ENCODE data around the gene MRPS5.
"Not testable (repeated sequence)": the region's sequence is repeated elsewhere in the genome, so short reads cannot be mapped to it uniquely, and the experiment has no call there.

The MRPS5 gene

DNA sequence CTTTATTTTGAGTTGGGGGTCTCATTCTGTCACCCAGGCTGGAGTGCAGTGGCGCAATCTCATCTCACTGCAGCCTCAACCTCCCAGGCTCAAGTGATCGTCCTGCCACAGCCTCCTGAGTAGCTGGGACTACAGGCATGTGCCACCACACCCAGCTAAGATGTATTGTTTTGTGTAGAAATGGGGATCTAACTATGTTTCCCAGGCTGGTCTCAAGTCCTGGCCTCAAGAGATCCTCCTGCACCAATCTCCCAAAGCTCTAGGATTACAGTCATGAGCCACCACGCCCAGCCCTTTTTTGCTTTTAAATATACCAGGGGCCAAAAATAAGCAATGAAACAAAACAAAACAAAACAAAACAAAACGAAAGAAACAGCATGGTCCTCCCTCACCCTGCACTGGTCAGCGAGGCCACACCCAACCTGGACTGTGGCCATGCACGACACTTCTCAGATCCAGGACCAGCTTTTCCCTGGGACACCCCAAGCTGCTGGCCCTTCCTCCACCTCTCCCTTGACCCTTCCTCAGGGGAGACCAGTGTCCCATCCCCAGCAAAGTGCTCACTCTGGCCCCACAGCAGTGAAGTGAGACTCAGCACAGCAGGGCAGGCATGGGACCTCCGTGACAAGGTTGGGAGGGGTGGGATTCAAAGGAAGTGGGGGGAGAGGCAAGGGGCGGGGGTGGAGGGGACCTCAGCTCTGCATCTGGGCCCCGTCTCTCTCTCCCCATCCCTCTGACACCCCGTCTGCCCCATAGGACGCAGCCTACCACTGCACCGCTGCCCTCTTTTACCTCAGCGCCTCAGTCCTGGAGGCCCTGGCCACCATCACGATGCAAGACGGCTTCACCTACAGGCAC is 72.6 kb downstream of the MRPS5 start:
- no peak for DNase-seq (ENCODE audit: low read depth in 1 of 2, low spot score in 1 of 2)

DNA sequence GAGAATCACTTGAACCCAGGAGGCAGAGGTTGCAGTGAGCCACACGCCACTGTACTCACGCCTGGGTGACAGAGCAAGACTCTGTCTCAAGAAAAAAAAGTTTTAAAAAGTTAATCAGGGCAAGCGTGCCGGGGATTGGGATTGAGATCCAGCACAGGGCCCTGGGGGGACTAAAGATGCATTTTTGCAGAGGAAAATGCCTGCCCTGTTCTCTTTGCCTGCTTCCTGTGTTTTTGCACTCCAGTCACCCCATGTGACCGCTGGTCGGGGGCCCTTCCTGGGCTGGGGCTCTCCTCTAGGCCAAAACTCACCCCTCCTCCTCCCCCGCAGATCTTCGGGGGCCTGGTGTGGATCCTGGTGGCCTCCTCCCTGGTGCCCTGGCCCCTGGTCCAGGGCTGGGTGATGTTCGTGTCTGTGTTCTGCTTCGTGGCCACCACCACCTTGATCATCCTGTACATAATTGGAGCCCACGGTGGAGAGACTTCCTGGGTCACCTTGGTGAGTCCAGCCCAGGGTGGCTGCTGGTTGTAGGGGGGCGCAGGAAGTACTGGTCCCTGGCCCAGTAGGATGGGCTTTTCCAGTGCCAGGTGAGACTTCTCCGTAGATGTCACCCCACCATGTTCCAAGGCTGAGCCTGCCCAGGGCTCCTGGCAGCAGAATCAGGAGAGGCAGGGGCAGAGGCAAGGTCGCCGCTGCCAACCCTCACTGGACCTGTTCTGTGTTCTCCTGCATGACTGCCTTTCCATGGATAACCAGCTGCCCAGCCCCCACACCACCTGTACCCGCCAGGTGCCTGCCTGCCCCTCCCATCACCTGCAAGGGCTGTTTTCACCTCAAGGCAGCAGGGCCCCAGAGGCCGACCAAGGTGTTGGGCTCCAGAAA is 73.7 kb downstream of the MRPS5 start:
- DNase-seq (ENCODE audit: low read depth in 1 of 2, low spot score in 1 of 2): no peak

DNA sequence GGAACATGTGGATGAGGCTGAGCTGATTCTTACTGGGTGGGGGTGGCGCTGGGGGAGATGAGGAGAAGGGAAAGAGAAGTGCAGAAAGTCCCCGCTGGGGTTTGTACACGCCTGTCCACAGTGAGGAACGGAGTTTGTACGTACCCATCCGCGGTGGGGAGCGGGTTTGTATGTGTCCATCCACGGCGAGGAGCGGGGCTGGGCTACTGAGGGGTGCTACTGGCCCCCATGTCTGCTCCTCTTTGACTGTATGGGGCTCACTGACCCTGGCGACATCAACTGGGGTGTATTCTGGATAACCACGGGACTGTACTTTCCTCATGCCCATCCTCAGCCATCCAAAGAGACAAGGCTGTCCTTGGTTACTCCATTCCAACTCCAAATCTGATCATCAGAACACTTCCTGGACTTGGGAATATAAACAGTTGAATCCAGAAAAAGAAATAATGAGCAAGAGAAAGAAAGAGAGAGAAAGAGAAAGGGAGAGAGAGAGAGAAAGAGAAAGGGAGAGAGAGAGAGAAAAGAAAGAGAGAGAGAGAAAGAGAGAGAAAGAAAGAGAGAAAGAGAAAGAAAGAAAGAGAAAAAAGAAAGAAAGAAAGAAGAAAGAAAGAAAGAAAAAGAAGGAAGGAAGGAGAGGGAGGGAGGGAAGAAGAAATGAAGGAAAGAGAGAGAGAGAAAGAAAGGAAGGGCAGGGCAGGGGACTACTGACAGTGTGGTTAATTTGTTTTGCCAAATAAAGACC is 75.1 kb downstream of the MRPS5 start:
- no peak for DNase-seq (ENCODE audit: low read depth in 1 of 2, low spot score in 1 of 2)

DNA sequence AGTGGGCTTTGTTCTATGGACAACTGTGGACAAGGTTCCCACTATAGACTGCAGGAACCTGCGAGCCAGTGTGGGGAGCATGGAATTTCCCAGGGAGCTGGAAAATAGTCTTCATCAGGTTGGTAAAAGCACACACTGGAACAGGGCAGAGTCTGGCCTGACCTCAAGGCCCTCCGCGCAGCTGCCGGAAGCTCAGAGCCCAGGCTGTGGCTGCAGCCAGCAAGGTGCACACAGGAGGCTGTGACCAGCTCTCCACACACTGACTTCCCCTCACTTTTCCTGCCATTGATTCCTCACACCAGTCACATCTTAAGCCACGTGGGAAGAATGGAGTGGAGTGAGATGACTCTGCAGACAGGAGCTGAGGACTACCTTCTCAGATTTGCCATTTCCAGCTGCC is 77.0 kb downstream of the MRPS5 start:
- no peak for DNase-seq (ENCODE audit: low read depth in 1 of 2, low spot score in 1 of 2)

DNA sequence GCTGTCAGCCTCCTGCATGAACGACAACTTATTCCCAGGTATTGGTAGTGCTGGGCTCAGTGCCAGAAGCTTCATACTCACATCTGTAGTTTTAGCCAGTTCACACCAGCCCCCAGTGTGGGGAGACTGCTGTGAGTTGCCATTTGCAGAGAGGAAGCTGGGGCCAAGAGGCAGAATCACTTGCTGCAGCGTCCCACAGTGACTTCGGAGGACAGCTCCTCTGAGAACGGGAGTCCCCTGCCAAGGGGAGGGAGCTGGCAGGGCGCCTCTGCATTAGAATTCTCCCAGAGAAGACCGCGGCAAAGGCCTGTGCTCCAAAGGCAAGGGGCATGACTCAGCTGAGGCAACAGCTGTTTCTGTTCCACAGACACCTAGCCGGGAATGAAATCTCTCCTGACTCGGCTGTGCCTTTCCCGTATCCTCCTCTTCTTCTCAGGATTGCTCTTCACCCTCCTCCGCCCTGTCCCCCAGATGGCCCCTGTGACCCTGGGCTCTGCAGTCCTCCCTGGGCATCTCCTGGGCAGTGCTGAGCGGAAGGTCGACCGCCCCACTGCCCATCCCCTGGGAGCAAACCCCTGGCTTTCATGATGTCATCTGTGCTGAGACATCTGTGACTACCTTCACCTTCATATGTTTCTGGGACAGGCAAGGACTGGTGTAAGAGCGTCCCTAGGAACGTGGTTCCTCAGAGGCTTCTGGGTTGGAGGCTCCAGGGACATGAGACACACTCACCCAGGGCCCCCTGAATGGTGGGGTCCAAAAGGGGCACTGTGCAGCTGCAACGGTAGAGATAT is 78.1 kb downstream of the MRPS5 start:
- DNase-seq (ENCODE audit: low read depth in 1 of 2, low spot score in 1 of 2): no peak

DNA sequence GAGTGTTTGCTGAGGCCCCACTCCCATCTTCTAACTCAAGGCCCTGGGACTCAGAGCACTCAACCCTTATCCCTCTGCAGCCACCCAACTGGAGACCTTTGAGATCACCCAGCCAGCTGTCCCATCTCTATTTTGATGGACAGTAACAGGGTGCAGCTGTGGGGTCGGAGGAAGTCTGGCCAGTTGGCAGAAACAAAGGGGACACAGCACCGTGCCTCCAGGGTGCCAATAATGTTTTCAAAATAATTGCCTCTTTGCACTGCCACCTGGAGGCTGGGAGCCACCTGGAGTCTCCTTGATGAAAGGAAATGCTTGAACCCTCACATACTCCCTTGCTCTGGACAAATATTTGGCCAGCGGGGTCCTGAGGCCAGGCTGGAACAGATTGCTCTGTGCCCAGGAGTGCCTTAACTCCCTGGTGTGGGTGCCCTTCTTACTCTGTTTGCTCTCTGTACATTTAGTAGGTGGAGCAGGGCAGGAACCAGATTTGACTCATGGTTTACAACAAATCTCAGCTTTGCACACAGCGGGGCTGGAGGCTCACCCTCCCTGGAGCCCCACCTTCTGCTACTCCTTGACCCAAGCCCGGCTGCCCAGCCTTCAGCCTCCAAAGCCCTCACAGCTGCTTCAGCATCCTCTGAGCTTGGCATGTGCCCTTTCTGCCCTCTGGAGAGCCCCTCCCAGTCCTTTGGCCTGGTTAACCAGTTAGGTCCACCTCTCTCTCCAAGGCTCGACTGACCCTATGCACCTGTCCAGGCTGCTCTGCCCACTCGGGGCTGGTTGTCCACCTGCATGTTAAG is 78.9 kb downstream of the MRPS5 start:
- no peak for DNase-seq (ENCODE audit: low read depth in 1 of 2, low spot score in 1 of 2)

DNA sequence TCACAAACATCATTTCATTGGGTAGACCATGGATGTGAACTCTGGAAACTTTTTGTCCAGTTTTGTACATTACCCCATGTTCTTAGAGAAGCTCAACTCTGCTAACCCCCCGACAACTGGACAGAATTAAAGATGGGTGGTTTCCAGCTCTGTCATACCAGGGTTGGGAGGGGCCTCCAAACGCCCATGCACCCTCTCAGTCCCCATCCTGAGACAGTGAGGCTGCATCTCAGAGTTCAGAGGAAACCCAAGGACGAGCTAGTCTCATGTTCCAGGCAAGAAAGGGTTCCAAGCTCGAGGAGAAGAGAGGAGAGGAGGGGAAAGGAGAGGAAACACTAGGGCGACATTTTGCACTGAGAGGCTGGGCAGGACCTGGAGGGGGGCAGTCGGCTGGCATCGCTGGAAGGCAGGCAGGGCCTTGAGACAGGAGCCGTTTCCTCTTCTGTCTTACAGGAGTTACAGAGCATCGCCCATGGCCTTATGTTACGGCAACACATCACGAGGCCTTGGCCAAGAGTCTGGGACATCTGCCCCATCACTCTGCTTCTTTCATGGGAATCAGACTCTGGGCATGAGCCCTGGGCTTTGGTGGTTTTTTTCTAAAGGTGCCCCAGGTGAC is 79.7 kb downstream of the MRPS5 start:
- no peak for DNase-seq (ENCODE audit: low read depth in 1 of 2, low spot score in 1 of 2)

DNA sequence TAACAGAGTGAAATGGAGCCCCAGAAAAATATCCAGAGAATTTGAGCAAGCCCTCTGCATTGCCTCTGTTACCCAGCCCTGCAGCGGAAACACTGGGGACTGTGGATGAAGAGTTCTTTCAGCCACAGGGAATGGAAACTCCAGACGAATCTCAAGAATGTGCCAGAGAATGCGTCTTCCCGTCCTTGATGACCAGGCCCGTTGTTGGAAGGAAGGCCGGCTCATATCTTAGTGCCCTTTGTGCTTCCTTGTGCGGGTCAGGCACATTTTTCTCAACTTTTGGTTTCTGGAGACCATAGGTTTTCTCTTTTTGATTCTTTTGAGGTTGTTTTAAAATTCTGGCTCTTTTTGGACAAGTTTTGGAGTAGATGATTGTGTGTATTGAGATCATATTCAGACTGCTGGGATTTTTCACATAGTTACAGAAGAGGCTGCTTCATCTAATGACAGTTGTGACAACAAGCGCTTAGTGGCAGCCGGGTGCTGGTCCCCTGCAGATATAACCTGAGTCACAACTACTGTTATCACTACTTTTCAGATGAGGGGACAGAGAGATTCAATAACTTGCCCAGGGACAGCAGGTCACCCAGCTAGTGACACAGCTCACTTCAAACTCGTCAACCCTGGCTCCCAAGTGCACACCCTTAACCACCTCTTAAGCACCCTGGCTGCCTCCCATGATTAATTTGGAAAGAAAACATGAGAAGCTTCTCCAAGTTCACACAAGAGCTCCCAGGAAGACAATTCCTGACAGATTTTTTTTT is 80.4 kb downstream of the MRPS5 start:
- no peak for DNase-seq (ENCODE audit: low read depth in 1 of 2, low spot score in 1 of 2)

DNA sequence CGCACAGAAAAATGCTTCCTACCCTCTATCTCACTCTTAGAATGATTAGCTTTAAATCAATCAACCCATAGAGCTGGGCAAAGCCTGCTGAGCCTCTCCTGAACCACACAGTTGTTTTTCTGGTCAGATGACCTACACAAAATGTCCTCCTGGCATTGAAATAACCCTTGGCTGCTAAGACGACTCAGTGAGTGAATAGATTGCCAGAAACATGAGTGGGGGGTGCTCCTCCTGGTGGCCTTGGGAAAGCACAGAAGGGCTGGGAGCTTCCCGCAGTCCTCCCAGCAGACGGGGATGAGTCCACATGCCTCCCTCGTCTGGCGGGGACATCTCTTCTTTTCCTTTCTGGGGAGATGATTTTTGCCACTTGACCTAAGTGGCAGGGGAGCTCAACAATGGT is 81.2 kb downstream of the MRPS5 start:
- no peak for DNase-seq (ENCODE audit: low read depth in 1 of 2, low spot score in 1 of 2)

DNA sequence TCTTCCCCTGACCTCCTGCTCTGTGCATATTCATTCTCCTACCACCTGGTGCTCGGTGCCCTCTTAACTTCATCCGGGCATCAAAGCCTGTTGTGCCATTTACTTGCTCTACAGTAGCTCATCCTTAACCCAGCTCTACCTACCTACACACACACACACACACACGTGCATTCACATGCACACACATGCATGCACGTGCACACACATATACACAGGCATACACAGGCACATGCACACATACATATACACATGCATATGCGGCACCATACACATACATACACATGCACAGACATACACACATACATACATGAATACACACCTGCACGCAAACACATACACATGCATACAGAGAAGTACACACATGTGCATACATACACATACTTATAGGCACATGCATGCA is 81.6 kb downstream of the MRPS5 start:
- DNase-seq (ENCODE audit: low read depth in 1 of 2, low spot score in 1 of 2): no peak

DNA sequence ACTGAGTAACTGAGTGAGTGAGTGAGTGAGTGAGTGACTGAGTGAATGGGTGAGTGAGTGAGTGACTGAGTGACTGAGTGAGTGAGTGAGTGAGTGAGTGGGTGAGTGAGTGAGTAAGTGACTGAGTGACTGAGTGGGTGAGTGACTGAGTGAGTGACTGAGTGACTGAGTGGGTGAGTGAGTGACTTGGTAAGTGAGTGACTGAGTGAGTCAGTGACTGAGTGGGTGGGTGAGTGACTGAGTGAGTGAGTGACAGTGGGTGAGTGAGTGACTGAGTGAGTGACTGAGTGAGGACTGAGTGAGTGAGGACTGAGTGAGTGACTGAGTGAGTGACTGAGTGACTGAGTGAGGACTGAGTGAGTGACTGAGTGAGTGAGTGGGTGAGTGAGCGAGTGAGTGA is 82.2 kb downstream of the MRPS5 start:
- DNase-seq (ENCODE audit: low read depth in 1 of 2, low spot score in 1 of 2): no peak

DNA sequence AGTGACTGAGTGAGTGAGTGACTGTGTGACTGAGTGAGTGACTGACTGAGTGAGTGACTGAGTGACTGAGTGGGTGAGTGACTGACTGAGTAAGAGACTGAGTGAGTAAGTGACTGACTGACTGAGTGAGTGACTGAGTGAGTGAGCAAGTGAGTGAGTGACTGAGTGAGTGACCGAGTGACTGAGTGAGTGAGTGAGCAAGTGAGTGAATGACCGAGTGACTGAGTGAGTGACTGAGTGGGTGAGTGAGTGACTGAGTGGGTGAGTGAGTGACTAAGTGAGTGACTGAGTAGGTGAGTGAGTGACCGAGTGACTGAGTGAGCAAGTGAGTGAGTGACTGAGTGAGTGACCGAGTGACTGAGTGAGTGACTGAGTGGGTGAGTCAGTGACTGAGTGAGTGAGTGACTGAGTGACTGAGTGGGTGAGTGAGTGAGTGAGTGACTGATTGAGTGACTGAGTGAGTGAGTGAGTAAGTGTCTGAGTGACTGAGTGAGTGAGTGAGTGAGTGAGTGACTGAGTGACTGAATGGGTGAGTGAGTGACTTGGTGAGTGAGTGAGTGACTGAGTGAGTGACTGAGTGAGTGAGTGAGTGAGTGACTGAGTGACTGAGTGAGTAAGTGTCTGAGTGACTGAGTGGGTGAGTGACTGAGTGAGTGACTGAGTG is 82.8 kb downstream of the MRPS5 start:
- no peak for DNase-seq (ENCODE audit: low read depth in 1 of 2, low spot score in 1 of 2)

DNA sequence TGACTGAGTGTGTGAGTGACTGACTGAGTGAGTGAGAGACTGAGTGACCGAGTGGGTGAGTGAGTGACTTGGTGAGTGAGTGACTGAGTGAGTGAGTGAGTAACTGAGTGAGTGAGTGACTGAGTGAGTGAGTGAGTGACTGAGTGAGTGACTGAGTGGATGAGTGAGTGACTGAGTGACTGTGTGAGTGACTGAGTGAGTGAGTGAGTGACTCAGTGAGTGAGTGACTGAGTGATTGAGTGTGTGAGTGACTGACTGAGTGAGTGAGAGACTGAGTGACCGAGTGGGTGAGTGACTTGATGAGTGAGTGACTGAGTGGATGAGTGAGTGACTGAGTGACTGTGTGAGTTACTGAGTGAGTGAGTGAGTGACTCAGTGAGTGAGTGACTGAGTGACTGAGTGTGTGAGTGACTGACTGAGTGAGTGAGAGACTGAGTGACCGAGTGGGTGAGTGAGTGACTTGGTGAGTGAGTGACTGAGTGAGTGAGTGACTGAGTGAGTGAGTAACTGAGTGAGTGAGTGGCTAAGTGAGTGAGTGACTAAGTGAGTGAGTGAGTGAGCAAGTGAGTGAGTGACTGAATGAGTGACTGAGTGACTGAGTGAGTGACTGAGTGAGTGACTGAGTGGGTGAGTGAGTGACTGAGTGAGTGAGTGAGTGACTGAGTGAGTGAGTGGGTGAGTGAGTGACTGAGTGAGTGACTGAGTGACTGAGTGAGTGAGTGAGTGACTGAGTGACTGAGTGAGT is 83.6 kb downstream of the MRPS5 start:
- DNase-seq (ENCODE audit: low read depth in 1 of 2, low spot score in 1 of 2): not testable (repeated sequence)

DNA sequence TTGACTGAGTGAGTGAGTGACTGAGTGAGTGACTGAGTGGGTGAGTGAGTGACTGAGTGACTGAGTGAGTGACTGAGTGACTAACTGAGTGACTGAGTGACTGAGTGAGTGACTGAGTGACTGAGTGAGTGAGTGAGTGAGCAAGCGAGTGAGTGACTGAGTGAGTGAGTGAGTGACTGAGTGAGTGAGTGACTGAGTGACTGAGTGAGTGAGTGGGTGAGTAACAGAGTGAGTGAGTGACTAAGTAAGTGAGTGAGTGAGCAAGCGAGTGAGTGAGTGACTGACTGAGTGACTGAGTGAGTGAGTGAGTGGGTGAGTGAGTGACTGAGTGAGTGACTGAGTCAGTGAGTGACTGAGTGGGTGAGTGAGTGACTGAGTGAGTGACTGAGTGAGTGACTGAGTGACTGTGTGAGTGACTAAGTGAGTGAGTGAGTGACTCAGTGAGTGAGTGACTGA is 84.2 kb downstream of the MRPS5 start:
- DNase-seq (ENCODE audit: low read depth in 1 of 2, low spot score in 1 of 2): no peak

DNA sequence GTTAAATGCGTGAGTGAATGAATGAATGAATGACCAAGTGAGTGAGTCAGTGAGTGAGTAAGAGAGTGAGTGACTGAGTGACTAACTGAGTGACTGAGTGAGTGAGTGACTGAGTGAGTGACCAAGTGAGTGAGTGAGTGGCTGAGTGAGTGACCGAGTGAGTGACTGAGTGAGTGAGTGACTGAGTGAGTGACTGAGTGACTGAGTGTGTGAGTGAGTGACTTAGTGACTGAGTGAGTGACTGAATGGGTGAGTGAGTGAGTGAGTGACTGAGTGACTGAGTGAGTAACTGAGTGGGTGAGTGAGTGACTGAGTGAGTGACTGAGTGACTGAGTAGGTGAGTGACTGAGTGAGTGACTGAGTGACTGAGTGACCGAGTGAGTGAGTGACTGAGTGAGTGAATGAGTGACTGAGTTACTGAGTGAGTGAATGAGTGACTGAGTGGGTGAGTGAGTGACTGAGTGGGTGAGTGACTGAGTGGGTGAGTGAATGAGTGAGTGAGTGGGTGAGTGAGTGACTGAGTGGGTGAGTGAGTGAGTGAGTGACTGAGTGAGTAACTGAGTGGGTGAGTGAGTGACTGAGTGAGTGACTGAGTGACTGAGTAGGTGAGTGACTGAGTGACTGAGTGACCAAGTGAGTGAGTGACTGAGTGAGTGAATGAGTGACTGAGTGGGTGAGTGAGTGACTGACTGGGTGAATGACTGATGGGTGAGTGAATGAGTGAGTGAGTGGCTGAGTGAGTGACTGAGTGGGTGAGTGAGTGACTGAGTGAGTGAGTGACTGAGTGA is 84.8 kb downstream of the MRPS5 start:
- DNase-seq (ENCODE audit: low read depth in 1 of 2, low spot score in 1 of 2): no peak
